DMS153 (cell line): ENCODE measurements around the gene ELMO1.
"Not testable (repeated sequence)": the region's sequence is repeated elsewhere in the genome, so short reads cannot be mapped to it uniquely, and the experiment has no call there.

Experiments used
- DNase-seq: peaks from one replicate; lab custom pipeline; 2025; lab: John Stamatoyannopoulos, UW

ELMO1 gene

GRCh38 chr7:37187179-37187578 is 261.5 kb downstream of the ELMO1 start:
- no peak for DNase-seq

- DNase-seq: no peak
These were observed 261.9 kb downstream of the ELMO1 start for GRCh38 chr7:37186753-37187152.

GRCh38 chr7:37181550-37181932 is 267.1 kb downstream of the ELMO1 start:
- no peak for DNase-seq

- no peak for DNase-seq
These were observed 267.7 kb downstream of the ELMO1 start for GRCh38 chr7:37180828-37181549.

- DNase-seq: no peak
These were observed 272.6 kb downstream of the ELMO1 start for GRCh38 chr7:37176079-37176478.

- peak; percentile 85 for DNase-seq
These were observed 274.2 kb downstream of the ELMO1 start for GRCh38 chr7:37174460-37174859.

GRCh38 chr7:37173670-37174069 is 275.0 kb downstream of the ELMO1 start:
- DNase-seq: no peak

- DNase-seq: no peak
These were observed 286.6 kb downstream of the ELMO1 start for GRCh38 chr7:37162106-37162505.

GRCh38 chr7:37160656-37161055 is 288.0 kb downstream of the ELMO1 start:
- no peak for DNase-seq

- no peak for DNase-seq
These were observed 295.3 kb downstream of the ELMO1 start for GRCh38 chr7:37153376-37153775.

- DNase-seq: no peak
These were observed 296.8 kb downstream of the ELMO1 start for GRCh38 chr7:37151741-37152413.

GRCh38 chr7:37150856-37151255 is 297.8 kb downstream of the ELMO1 start:
- DNase-seq: no peak

- no peak for DNase-seq
These were observed 298.5 kb downstream of the ELMO1 start for GRCh38 chr7:37150180-37150579.

GRCh38 chr7:37149773-37150124 is 298.9 kb downstream of the ELMO1 start:
- DNase-seq: no peak

GRCh38 chr7:37149051-37149772 is 299.5 kb downstream of the ELMO1 start:
- DNase-seq: no peak

GRCh38 chr7:37145682-37146081 is 303.0 kb downstream of the ELMO1 start:
- peak; percentile 79 for DNase-seq

- no peak for DNase-seq
These were observed 304.2 kb downstream of the ELMO1 start for GRCh38 chr7:37144423-37144822.

GRCh38 chr7:37142958-37143357 is 305.7 kb downstream of the ELMO1 start:
- no peak for DNase-seq

GRCh38 chr7:37141742-37142141 is 306.9 kb downstream of the ELMO1 start:
- no peak for DNase-seq

GRCh38 chr7:37133902-37134301 is 314.8 kb downstream of the ELMO1 start:
- DNase-seq: not testable (repeated sequence)

- DNase-seq: no peak
These were observed 316.8 kb downstream of the ELMO1 start for GRCh38 chr7:37131855-37132254.

- DNase-seq: no peak
These were observed 319.6 kb downstream of the ELMO1 start for GRCh38 chr7:37129035-37129425.

- DNase-seq: no peak
These were observed 320.2 kb downstream of the ELMO1 start for GRCh38 chr7:37128327-37129034.
